Stimulated activated naive CD4-positive, alpha-beta T cell treated with Interleukin-2 at 50 U/mL for 16 hours (primary cell): ENCODE measurements around the gene RHOB.
"Not testable (repeated sequence)": the region's sequence is repeated elsewhere in the genome, so short reads cannot be mapped to it uniquely, and the experiment has no call there.

ENCODE experiments used
- DNase-seq: peaks from one replicate; lab custom pipeline; 2025; lab: John Stamatoyannopoulos, UW

The RHOB gene

GRCh38 chr2:20454036-20454981, 7.4 kb downstream of the RHOB start:
- DNase-seq = no peak

GRCh38 chr2:20455076-20455587, 8.3 kb downstream of the RHOB start:
- DNase-seq = no peak

- DNase-seq = no peak
Measured at GRCh38 chr2:20456116-20456571, 9.3 kb downstream of the RHOB start.

GRCh38 chr2:20456636-20457426, 10.0 kb downstream of the RHOB start:
- no peak for DNase-seq

GRCh38 chr2:20457661-20458630, 11.1 kb downstream of the RHOB start:
- no peak for DNase-seq

- not testable (repeated sequence) for DNase-seq
Measured at GRCh38 chr2:20458737-20459484, 12.0 kb downstream of the RHOB start.

GRCh38 chr2:20465716-20466394, 19.0 kb downstream of the RHOB start:
- no peak for DNase-seq

GRCh38 chr2:20467789-20468548, 21.1 kb downstream of the RHOB start:
- no peak for DNase-seq

- no peak for DNase-seq
Measured at GRCh38 chr2:20468549-20469500, 22.0 kb downstream of the RHOB start.

- no peak for DNase-seq
Measured at GRCh38 chr2:20469595-20469994, 22.7 kb downstream of the RHOB start.

- no peak for DNase-seq
Measured at GRCh38 chr2:20470211-20470610, 23.3 kb downstream of the RHOB start.

- DNase-seq = no peak
Measured at GRCh38 chr2:20471148-20471547, 24.3 kb downstream of the RHOB start.

- no peak for DNase-seq
Measured at GRCh38 chr2:20471902-20472559, 25.2 kb downstream of the RHOB start.

- DNase-seq = no peak
Measured at GRCh38 chr2:20472569-20472968, 25.7 kb downstream of the RHOB start.

- DNase-seq = no peak
Measured at GRCh38 chr2:20473128-20473527, 26.3 kb downstream of the RHOB start.

GRCh38 chr2:20474757-20475566, 28.1 kb downstream of the RHOB start:
- no peak for DNase-seq

GRCh38 chr2:20475567-20475952, 28.7 kb downstream of the RHOB start:
- DNase-seq = no peak
